Measurements from ENCODE around the gene TRMT6.

DNA sequence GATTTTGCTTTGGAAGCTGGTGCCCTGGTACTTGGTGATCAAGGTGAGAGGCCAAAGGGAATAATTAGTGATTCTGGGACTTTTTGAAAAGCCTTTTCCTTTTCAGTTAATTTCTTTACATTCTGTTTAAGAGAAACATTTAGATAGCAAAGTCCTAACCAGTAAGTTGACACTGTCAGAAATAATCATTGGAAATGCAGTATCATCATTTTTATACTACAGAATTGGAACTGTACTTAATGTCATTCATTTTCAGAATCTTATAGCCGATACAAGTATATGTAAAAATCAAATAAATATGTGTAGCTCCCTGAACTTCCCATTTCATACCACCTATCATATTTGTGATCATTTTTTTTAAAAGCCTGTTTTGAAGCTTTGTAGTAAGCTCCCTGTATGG, 27.6 kb upstream of the TRMT6 start:
- TF ChIP-seq, protein P1, sequence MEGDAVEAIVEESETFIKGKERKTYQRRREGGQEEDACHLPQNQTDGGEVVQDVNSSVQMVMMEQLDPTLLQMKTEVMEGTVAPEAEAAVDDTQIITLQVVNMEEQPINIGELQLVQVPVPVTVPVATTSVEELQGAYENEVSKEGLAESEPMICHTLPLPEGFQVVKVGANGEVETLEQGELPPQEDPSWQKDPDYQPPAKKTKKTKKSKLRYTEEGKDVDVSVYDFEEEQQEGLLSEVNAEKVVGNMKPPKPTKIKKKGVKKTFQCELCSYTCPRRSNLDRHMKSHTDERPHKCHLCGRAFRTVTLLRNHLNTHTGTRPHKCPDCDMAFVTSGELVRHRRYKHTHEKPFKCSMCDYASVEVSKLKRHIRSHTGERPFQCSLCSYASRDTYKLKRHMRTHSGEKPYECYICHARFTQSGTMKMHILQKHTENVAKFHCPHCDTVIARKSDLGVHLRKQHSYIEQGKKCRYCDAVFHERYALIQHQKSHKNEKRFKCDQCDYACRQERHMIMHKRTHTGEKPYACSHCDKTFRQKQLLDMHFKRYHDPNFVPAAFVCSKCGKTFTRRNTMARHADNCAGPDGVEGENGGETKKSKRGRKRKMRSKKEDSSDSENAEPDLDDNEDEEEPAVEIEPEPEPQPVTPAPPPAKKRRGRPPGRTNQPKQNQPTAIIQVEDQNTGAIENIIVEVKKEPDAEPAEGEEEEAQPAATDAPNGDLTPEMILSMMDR (conservative IDR thresholded peaks at IDR 0.05; ENCODE audit: low read length), result no peak
- no peak for TF ChIP-seq EZH2phosphoT487 (IDR thresholded peaks at IDR 0.05; ENCODE audit: borderline replicate concordance, low read depth, low read length)

All from OCI-LY7 (cell line).